Measurements from ENCODE around the gene PDE11A. TPM values are rescaled to one million over a fixed set of nuclear protein-coding genes. Genes with fewer than 3 reads are reported as not detected.

Gene PDE11A
- total RNA-seq, 1 experiment from 2014 or later, result 0.61 TPM

DNA sequence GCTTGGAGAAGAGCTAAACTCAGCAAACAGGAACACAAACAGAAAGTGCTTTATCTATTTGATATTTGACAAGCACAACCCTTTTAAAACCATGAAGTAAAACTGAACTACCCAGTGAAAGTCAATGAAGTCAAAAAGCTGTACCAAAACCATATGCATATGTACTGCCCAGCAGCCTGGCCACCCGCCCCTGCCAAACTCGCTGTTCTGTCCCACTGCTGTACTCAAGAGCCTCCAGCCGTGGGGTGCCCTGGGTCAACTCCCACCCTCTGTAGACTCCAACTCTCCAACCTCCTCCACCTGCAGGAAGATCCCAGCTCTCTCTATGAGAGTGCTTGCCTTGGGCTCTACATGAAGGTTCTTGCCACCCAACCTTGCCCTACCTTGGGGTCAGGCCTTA, 411.8 kb downstream of the PDE11A start:
- H3K79me2 ChIP-seq (ENCODE audit: insufficient read depth, low read length), result no peaks in the 10 kb centered on the region
- intact Hi-C loops (cut with micrococcal nuclease), result no loop called here
- no peaks in the 10 kb centered on the region for H3K27me3 ChIP-seq (ENCODE audit: insufficient read depth, low read length)
- no peaks in the 10 kb centered on the region for H3K36me3 ChIP-seq (ENCODE audit: control insufficient read depth in 1 of 2, insufficient read depth in 2 of 2, low read length in 2 of 2)
- H3K27ac ChIP-seq (ENCODE audit: low read depth, low read length), result no peak overlapping the region
- ChIA-PET RAD21 (ENCODE audit: low non-redundant PET in 1 of 2, low total read pairs in 2 of 2, uncharacterized antibody in 2 of 2, unreplicated experiment in 2 of 2) (no interaction called here), CTCF (no interaction called here), POLR2A (no interaction called here)
- no peak overlapping the region for H3K9ac ChIP-seq (ENCODE audit: low read length)
- H3K4me3 ChIP-seq (replicated peaks in 1 of 2; ENCODE audit: low read depth in 1 of 2, low read length in 2 of 2), result no peak overlapping the region
- no peaks in the 10 kb centered on the region for H3K9me3 ChIP-seq (ENCODE audit: control insufficient read depth in 1 of 2, insufficient read depth in 1 of 2, low read depth in 1 of 2, low read length in 2 of 2)
- ATAC-seq (no peak), DNase-seq (ENCODE audit: low read depth, low spot score) (no peak)
- H2AFZ ChIP-seq (ENCODE audit: low read depth, low read length, poor library complexity, severe bottlenecking), result no peak overlapping the region
- TF ChIP-seq POLR2A (IDR thresholded peaks at IDR 0.05; ENCODE audit: borderline replicate concordance, extremely low read depth, insufficient read depth, insufficient read length) (no peak), RAD21 (IDR thresholded peaks at IDR 0.05; ENCODE audit: low read depth) (no peak), SP1 (IDR thresholded peaks at IDR 0.05; ENCODE audit: low read depth) (no peak), POLR2AphosphoS5 (IDR thresholded peaks at IDR 0.05; ENCODE audit: low read depth, low read length) (no peak), CTCF (IDR thresholded peaks at IDR 0.05 in 2 of 3, conservative IDR thresholded peaks at IDR 0.05 in 1 of 3; ENCODE audit: borderline replicate concordance in 1 of 3, insufficient read depth in 1 of 3, low read depth in 2 of 3, low read length in 2 of 3) (no peak), EZH2phosphoT487 (IDR thresholded peaks at IDR 0.05; ENCODE audit: borderline replicate concordance) (no peak), REST (IDR thresholded peaks at IDR 0.05; ENCODE audit: low read depth) (no peak), YY1 (IDR thresholded peaks at IDR 0.05; ENCODE audit: extremely low read depth, insufficient replicate concordance, low read depth, low read length) (no peak), EGR1 (IDR thresholded peaks at IDR 0.05; ENCODE audit: low read depth) (no peak), JUND (IDR thresholded peaks at IDR 0.05) (no peak), ZFX (IDR thresholded peaks at IDR 0.05) (no peak), CBX3 (IDR thresholded peaks at IDR 0.05; ENCODE audit: low read depth) (no peak), SRF (IDR thresholded peaks at IDR 0.05; ENCODE audit: low read depth) (no peak)
- TF ChIP-seq, protein P1, sequence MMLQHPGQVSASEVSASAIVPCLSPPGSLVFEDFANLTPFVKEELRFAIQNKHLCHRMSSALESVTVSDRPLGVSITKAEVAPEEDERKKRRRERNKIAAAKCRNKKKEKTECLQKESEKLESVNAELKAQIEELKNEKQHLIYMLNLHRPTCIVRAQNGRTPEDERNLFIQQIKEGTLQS (IDR thresholded peaks at IDR 0.05), result no peak
- TF ChIP-seq, protein P2, sequence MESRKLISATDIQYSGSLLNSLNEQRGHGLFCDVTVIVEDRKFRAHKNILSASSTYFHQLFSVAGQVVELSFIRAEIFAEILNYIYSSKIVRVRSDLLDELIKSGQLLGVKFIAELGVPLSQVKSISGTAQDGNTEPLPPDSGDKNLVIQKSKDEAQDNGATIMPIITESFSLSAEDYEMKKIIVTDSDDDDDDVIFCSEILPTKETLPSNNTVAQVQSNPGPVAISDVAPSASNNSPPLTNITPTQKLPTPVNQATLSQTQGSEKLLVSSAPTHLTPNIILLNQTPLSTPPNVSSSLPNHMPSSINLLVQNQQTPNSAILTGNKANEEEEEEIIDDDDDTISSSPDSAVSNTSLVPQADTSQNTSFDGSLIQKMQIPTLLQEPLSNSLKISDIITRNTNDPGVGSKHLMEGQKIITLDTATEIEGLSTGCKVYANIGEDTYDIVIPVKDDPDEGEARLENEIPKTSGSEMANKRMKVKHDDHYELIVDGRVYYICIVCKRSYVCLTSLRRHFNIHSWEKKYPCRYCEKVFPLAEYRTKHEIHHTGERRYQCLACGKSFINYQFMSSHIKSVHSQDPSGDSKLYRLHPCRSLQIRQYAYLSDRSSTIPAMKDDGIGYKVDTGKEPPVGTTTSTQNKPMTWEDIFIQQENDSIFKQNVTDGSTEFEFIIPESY (IDR thresholded peaks at IDR 0.05; ENCODE audit: extremely low read depth, insufficient replicate concordance, low read length), result no peak
- no peaks in the 10 kb centered on the region for H3K4me1 ChIP-seq (ENCODE audit: control insufficient read depth in 1 of 2, insufficient read depth in 2 of 2, low read length in 2 of 2)
- H3K9me2 ChIP-seq (ENCODE audit: insufficient read depth), result no peaks in the 10 kb centered on the region
- BruUV-seq (replicated peaks), result no TSS peak
- no peaks in the 10 kb centered on the region for H4K20me1 ChIP-seq (ENCODE audit: insufficient read depth)
- H3K4me2 ChIP-seq (ENCODE audit: low read length), result no peak overlapping the region
